Lung (tissue), 12 donors: ENCODE data around the gene UBE2C. TPM values are rescaled to one million over a fixed set of nuclear protein-coding genes. Genes with fewer than 3 reads are reported as not detected.
A peak's percentile ranks its signal among the peaks of the same experiment; 100 is the strongest.

Source experiments
- ATAC-seq: fragments of 200-7000 bp; cut with Tn5 transposase; one replicate; pipeline ENCODE4 v1.9.1; 2020; ENCODE audit warnings: moderate number of reproducible peaks; ENCODE audit not compliant: insufficient read depth, low FRiP score
- DNase-seq, 3 donors: peaks; one replicate each; pipeline ENCODE4 v3.0.0-alpha.2; 2013 to 2017
- H3K27ac ChIP-seq, 2 donors: one replicate each; pipeline ENCODE4 v1.5.1; 2013; ENCODE audit warnings: mild to moderate bottlenecking in 2 of 2, moderate library complexity in 2 of 2, control low read depth in 1 of 2, inconsistent platforms in 1 of 2, low read depth in 1 of 2, low read length in 1 of 2
- H3K27me3 ChIP-seq, 3 donors: one replicate each; pipeline ENCODE4 v1.5.1; 2013; ENCODE audit warnings: low read length in 2 of 3; ENCODE audit not compliant: control insufficient read depth in 3 of 3, insufficient read depth in 3 of 3
- H3K36me3 ChIP-seq, 4 donors: one replicate each; pipeline ENCODE4 v1.5.1; 2013; ENCODE audit warnings: low read length in 4 of 4, mild to moderate bottlenecking in 1 of 4, moderate library complexity in 1 of 4; ENCODE audit not compliant: control insufficient read depth in 4 of 4, insufficient read depth in 4 of 4
- H3K4me1 ChIP-seq, 5 donors: one replicate each; pipeline ENCODE4 v1.5.1; 2013; ENCODE audit warnings: low read length in 5 of 5, mild to moderate bottlenecking in 2 of 5, moderate library complexity in 1 of 5; ENCODE audit not compliant: control insufficient read depth in 5 of 5, insufficient read depth in 5 of 5
- H3K4me3 ChIP-seq: one replicate; pipeline ENCODE4 v1.5.1; 2013; ENCODE audit warnings: mild to moderate bottlenecking, control low read depth, moderate library complexity
- H3K9ac ChIP-seq, 2 donors: one replicate each; pipeline ENCODE4 v1.5.1; 2013; ENCODE audit warnings: low read length in 2 of 2, control low read depth in 1 of 2; ENCODE audit not compliant: insufficient read depth in 1 of 2
- H3K9me3 ChIP-seq, 4 donors: one replicate each; pipeline ENCODE4 v1.5.1; 2013; ENCODE audit warnings: low read length in 3 of 4, mild to moderate bottlenecking in 1 of 4, moderate library complexity in 1 of 4; ENCODE audit not compliant: control insufficient read depth in 4 of 4, insufficient read depth in 3 of 4
- WGBS, 2 donors: extraction: QIAGEN DNeasy Blood & Tissue Kit; methylation state at CpG; one replicate each; pipeline ENCODE4 v1.1.7; 2013; 5-methylcytosine and 5-hydroxymethylcytosine counted together
- polyA plus RNA-seq, 2 donors: library from polyadenylated mRNA; stranded (reverse); fragments of 200-250 nt; gene quantifications; one replicate each; pipeline ENCODE4 v1.2.1, GENCODE V29; 2013
- total RNA-seq, 2 donors: library from RNA; depleted of rRNA in 1 of 2; stranded (reverse); fragments of >200 nt in 1 of 2; gene quantifications; one replicate each; pipeline ENCODE4 v1.2.1, GENCODE V29; 2014 to 2021
- TF ChIP-seq, protein P1 (sequence below): IDR thresholded peaks from 2 replicates; pipeline ENCODE4 v1.5.1; 2012; ENCODE audit warnings: mild to moderate bottlenecking; ENCODE audit errors: control extremely low read depth, extremely low read depth
- donor health status: control.
- donor health status: control.
- donor health status: Bipolar disorder and iron deficiency.
- donor health status: healthy.
- donor health status: DM: yes; HTN: yes; CAD: no.

UBE2C gene
- total and polyA plus RNA-seq, 4 donors = 2.5 to 17.0 (median 5.5) TPM

- no peak overlapping the region for H3K9ac ChIP-seq
- ATAC-seq = peak; percentile 55
- no peaks in the 10 kb centered on the region for H3K27me3 ChIP-seq
- no peak overlapping the region for H3K4me3 ChIP-seq
- 59 to 75% methylated on average over 8 of the region's 8 CpGs for WGBS, 2 donors
- H3K27ac ChIP-seq = peak overlapping the region in 1 of 2 donors; percentile 84
- no peaks in the 10 kb centered on the region for H3K36me3 ChIP-seq
- TF ChIP-seq, protein P1, sequence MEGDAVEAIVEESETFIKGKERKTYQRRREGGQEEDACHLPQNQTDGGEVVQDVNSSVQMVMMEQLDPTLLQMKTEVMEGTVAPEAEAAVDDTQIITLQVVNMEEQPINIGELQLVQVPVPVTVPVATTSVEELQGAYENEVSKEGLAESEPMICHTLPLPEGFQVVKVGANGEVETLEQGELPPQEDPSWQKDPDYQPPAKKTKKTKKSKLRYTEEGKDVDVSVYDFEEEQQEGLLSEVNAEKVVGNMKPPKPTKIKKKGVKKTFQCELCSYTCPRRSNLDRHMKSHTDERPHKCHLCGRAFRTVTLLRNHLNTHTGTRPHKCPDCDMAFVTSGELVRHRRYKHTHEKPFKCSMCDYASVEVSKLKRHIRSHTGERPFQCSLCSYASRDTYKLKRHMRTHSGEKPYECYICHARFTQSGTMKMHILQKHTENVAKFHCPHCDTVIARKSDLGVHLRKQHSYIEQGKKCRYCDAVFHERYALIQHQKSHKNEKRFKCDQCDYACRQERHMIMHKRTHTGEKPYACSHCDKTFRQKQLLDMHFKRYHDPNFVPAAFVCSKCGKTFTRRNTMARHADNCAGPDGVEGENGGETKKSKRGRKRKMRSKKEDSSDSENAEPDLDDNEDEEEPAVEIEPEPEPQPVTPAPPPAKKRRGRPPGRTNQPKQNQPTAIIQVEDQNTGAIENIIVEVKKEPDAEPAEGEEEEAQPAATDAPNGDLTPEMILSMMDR = no peak
- peak in 1 of 3 donors; percentile 46 for DNase-seq
- H3K9me3 ChIP-seq = no peaks in the 10 kb centered on the region
- peaks cover 0 to 14% (median 5%) of the 10 kb centered on the region in 5 donors for H3K4me1 ChIP-seq
These were observed 33.2 kb upstream of the UBE2C start for GRCh38 chr20:45779011-45779915.

- no peaks in the 10 kb centered on the region for H3K27me3 ChIP-seq
- ATAC-seq (no peak), DNase-seq (no peak)
- TF ChIP-seq, protein P1 = no peak
- no peaks in the 10 kb centered on the region for H3K9me3 ChIP-seq
- H3K27ac ChIP-seq = peak overlapping the region in 1 of 2 donors; percentile 84
- no peaks in the 10 kb centered on the region for H3K36me3 ChIP-seq
- 66 to 96% methylated on average over 4 of the region's 4 CpGs for WGBS, 2 donors
- H3K4me1 ChIP-seq = peaks cover 0 to 14% (median 5%) of the 10 kb centered on the region in 5 donors
- no peak overlapping the region for H3K4me3 ChIP-seq
- H3K9ac ChIP-seq = no peak overlapping the region
These were observed 32.3 kb upstream of the UBE2C start for GRCh38 chr20:45780159-45780558.

GRCh38 chr20:45781391-45781931, 31.0 kb upstream of the UBE2C start:
- DNase-seq (peak in 2 of 3 donors; percentile 24), ATAC-seq (peak; percentile 46)
- Histone ChIP-seq H3K4me3 (no peak overlapping the region), H3K27ac (peak overlapping the region in 1 of 2 donors; percentile 50), H3K4me1 (peaks cover 0 to 12% (median 5%) of the 10 kb centered on the region in 5 donors), H3K27me3 (no peaks in the 10 kb centered on the region), H3K9ac (no peak overlapping the region), H3K9me3 (no peaks in the 10 kb centered on the region), H3K36me3 (no peaks in the 10 kb centered on the region)
- TF ChIP-seq, protein P1 = no peak
- 54 to 64% methylated on average over 4 of the region's 4 CpGs for WGBS, 2 donors
